SW480 (cell line): ENCODE measurements around the gene GOLGA1.
"Not testable (repeated sequence)": the region's sequence is repeated elsewhere in the genome, so short reads cannot be mapped to it uniquely, and the experiment has no call there.

Source experiments
- DNase-seq: peaks from one replicate; pipeline ENCODE4 v3.0.0-alpha.2; 2016; ENCODE audit warnings: low spot score

The GOLGA1 gene

GRCh38 chr9:124940894-124941678 is at the start of gene GOLGA1:
TSS of gene GOLGA1 (minus strand) at chr9:124941083. CDS start at chr9:124938711, 2,372 bp downstream.
- DNase-seq = peak; percentile 91

- DNase-seq = no peak
Measured at GRCh38 chr9:124983698-124984097, 42.8 kb upstream of the GOLGA1 start.

- no peak for DNase-seq
Measured at GRCh38 chr9:124980431-124980830, 39.5 kb upstream of the GOLGA1 start.

- no peak for DNase-seq
Measured at GRCh38 chr9:124975131-124975530, 34.2 kb upstream of the GOLGA1 start.

DNA sequence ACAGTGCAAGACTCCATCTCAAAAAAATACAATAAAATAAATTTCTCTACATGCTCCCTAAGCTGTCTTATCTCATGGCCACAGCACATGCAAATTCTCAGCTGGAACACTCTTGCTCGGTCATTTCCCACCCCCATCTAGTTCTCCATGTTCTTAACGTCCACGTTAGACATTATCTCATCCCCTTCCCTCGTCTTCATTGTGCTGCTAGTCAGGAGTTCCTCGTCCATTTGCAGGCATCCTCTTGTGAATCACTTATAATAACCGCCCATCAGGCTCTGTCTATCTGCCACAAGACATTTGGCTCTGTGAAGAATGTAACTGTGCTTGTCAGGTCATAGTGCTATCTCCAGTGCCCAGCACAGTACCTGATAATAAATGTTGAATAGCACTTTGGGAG is 32.9 kb upstream of the GOLGA1 start:
- DNase-seq = no peak

DNA sequence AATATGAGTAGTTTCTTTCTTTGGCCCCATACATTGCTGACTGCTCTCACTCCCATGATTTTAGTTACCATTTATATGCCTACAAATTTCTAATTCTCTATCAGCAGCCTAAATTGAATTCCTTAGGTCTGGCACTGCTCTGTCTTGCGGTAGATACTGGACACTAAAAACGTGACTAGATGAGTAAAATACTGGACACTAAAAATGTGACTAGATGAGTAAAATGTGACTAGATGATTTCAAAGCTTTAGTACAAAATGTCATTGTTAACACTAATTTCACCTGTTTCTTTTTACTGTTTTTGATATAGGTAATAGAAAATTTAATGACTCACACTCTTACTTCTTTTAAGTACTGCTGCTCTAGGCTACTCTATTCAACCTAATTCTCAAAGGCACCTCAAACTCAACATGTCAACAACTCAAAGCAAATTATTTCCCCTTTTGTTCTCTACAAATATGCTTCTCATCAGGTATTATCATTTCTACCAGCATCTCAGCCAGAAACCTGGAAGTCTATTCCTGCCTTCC is 31.4 kb upstream of the GOLGA1 start:
- no peak for DNase-seq

DNA sequence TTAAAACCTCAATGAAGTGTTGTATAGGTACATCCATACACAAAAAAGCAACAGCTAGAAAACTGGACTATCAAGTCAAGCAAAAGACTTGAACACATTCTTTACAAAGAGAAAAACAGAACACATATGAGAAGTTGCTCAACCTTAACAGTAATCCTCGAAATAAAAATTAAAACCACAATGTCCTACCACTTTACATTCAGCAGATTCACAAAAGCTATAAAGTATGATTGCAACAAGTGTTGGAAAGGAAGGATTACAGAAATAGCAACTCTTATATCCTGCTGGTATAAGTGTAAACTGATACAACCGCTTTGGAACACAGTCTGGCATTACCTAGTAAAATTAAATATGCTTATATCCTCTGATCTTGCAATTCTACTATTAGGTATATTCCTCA is 28.5 kb upstream of the GOLGA1 start:
- DNase-seq = no peak

DNA sequence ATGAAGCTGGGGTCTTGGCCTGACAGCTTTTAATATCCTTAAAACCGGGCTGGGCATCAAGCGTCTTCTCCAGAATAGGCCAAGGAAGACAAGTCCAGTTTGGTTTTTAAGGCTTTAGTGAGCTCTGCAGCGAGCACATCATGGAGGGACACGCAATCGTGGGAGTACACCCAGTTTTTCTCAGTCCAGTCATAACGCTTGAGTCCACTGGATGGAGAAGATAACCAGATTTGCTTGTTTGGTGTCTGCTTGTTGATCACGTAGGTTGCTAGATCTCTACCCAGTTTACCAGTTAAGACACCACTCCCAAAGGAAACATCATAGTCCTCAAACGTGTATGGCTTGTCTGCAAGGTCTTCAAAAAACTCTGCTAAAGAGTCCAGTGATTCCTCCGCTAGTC is 27.4 kb upstream of the GOLGA1 start:
- no peak for DNase-seq

GRCh38 chr9:124965775-124966568 is 25.1 kb upstream of the GOLGA1 start:
- peak; percentile 32 for DNase-seq

DNA sequence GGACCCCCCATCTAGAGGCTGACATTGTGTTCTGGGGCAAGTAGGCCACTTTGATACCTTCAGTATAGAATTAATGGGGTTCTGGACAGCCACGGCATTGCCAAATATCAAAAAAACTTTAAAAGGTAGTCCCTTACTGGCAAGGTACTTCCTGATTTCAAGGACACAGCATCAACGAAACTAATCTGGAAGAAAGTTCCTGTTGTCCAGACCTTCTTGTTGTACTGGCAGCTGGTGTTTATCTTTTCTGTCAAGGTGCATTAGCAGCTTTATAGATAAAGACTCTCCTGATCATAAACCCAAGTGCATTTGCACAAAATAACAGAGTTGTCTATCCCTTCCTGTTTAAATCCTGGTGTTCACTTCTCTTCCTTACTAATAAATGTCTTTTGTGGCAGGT is 23.7 kb upstream of the GOLGA1 start:
- DNase-seq = no peak

DNA sequence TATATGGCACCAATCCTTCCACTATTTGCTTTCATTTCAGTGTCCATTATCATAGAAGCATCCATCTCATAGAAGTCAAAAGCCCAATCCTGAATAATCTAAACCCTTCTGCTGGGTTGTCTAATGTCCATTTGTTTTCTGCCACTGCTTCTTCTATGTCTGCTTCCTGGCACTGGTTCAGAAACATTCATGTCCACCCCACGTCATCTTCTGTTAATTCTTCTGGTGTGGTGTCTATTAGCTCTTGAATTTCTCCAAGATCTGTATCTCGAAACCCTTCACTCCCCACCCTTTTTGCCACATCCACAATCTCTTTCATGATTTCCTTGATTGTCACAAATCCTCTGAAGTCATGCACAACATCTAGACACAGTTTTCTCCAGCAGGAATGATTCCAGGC is 23.2 kb upstream of the GOLGA1 start:
- no peak for DNase-seq

- DNase-seq = no peak
Measured at GRCh38 chr9:124960409-124960752, 19.5 kb upstream of the GOLGA1 start.

- not testable (repeated sequence) for DNase-seq
Measured at GRCh38 chr9:124959671-124960408, 19.0 kb upstream of the GOLGA1 start.

DNA sequence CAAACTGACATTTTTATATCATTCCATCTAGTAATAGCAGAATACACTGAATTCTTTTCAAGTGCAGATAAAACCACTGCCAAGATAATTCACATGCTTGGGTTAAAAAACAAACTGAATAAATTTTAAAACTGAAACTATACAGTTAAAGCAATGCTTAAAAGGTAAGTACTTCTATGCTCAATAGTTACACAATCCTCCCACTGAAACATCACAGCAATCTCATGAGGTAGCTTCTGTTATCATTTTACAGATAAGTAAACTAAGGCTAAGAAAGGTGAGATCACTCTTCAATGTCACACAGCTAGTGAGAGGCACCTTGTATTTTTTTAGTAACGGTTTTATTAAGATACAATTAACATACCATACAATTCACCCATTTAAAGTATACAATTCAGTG is 13.4 kb upstream of the GOLGA1 start:
- no peak for DNase-seq

DNA sequence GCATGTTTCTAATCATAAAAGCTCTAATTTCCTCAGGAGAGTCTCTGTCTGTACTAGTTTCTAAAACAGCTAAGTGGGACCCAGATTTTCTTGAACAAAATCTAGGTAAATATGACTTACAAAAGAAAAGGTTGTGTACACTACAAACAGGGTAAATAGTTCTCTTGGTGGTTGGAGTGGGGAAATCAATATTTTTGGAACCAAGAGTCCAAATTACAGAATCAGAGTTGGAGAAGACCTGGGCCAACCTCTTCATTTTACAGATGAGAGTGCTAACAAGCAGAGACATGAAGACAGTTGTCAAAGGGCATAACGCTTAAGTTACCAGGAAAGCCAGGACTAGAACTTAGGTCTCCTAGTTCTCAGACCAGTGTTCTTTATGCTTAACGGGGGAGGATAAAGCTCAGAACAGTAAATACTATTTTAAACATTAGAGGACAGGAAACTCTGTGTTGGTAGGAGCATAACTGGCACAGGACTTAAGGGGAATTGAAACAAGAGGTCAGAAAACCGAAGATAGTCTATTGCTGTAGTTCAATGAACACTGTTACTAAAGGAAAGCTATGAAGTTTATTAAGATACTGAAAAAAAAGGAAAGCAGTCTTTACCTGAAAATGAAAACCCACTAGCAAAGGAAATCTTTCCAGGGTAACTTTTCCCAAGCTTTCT is 9.3 kb upstream of the GOLGA1 start:
- no peak for DNase-seq

- DNase-seq = no peak
Measured at GRCh38 chr9:124949387-124949786, 8.5 kb upstream of the GOLGA1 start.

DNA sequence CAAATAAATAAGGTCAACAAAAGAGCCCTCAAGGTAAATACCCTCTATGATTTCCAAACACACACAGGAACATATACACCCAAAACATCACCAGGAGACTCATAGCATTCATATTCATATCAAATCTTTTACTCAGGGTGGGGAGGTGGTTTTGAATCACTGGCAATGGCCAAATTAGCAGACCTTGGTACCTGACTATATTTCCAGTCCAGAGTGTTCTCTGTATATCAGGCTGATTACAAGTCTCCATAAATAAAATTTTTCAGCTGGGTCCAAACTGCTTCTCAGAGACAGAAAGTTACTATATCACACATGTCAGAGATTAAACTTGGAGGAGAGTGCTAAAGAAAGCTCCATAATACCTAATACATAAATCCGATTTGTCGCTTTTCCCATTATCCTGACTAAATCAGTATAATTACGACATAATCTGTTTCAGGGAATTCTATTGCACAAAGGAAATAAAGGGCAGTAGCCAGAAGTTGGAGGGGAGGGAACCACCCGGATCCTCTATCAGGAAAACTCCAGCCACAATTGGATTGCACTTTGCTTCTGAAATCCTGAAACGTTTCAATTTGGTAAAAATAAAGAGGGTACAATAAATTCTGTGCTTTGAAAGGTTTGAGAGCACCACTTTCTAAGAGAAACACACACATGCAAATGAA is 7.0 kb upstream of the GOLGA1 start:
- DNase-seq = no peak

GRCh38 chr9:124946167-124946566 is 5.3 kb upstream of the GOLGA1 start:
- DNase-seq = no peak

GRCh38 chr9:124941679-124942561 is 1.0 kb upstream of the GOLGA1 start:
- peak; percentile 15 for DNase-seq

DNA sequence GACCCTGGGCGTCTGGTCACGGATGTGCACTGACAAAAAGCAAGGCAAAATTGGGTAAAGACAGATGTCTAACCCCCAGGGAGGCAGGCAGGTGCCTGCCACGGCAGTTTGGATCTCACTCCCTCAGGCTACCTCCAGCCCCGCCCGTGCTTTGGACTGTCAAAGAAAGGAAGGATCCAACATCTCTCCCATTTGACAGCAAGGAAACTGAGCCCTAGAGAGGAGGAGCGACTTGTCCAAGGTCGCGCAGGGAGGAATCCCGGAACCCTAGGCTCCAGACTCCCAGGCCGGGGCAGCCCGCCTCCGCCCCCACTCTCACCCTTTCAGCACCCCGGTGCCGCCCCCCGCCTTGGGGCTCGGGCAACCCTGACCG is 376 bp downstream of the GOLGA1 start:
- DNase-seq = no peak
